GM19324 (cell line): Measurements from ENCODE around the gene LSP1.
"Not testable (repeated sequence)": the region's sequence is repeated elsewhere in the genome, so short reads cannot be mapped to it uniquely, and the experiment has no call there.

Experiments used
- ATAC-seq: cut with Tn5 transposase; IDR thresholded peaks from one replicate; pipeline ENCODE4 v1.9.1; 2021; ENCODE audit warnings: mild to moderate bottlenecking, moderate library complexity; ENCODE audit not compliant: unreplicated experiment, low FRiP score

The LSP1 gene

DNA sequence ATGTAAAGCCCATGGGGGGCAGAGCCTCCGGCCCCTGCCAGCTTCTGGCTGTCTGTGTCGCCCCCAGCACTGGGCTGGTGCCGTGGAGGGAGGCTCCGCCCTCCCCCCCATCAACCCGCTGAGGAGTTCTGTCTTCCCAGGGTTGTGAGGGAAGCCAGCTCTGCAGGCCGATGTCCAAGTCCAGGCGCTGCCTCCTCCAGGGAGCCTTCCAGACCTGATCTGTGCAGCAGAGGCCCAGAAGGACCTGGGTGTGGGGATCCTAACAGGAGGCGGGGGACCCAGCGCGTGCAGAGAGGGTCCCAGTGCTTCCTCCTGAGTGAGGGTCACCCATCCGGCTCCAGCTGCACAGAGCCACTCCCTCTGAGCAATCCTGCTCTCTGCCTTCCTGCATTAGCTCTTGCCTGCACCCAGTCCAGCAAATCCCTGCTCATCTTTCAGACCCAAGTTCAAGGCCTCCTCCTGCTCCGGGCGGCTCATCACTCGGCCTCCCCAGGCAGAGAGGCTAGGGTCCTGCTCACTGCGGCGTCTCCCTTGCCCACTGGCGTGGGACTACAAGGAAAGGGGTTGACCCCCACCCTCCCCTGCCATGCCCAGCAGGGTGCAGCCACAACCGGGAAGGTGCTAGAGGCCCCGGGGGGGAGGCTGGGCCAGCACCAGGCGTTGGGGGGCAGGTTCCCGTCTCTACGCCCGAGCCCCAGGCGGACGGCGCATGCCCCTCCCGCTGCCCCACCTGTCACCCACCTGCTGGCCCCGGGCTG is 22.4 kb downstream of the LSP1 start:
- no peak for ATAC-seq

DNA sequence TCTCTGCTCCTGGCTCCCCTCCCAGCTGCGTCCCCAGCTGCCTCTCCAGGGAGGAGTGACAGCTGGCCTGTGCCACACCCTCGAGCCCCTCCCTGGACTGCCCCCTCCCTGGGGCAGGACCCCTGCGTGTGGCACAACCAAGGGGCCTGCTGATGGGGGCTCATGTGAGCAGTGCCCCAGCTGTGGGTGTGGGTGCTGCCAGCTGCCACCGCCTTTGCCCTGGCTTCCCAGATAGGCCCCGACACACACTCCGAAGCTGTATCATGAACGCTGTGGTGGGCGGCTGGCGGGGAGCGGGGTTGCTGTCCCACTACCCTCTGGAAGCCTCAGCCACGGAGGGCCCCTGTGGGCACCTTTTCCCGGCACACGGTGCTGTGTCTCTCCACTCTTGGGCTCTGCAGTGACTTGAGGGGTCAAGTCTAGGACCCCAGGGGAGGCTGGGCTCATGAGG is 23.0 kb downstream of the LSP1 start:
- not testable (repeated sequence) for ATAC-seq

DNA sequence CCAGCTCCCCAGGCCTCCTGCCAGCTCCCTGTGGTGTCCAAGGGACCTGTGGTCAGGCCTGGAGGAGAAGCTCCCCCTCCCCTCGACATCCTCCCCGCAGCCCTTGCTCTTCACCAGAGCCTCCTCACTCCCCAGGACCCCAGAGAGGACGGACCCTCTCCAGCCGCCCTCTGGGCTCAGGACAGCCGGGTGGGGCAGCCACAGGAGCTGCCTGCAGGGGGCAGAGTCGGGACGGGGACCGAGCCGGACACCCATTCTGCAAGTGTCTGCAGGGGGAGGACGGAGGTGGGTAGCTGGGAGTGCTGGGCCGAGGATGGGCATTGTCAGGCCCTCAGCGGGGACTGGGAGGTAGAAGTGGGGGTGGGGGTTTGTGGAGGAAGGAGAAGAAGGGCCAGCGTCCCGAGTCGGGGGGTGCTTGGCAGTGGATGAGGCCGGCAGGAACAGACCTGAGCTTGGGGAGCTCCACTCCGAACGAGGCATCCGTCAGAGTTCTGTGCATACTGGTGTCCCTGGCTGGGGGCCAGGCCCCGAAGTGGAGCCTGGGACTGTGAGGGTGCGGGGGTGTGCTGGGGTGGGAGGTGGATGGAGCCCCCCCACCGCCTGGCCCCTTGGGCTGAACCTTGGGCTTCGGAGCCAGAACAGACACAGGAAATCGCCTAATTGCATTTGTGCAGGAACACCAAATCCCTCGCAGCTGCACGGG is 23.6 kb downstream of the LSP1 start:
- no peak for ATAC-seq

DNA sequence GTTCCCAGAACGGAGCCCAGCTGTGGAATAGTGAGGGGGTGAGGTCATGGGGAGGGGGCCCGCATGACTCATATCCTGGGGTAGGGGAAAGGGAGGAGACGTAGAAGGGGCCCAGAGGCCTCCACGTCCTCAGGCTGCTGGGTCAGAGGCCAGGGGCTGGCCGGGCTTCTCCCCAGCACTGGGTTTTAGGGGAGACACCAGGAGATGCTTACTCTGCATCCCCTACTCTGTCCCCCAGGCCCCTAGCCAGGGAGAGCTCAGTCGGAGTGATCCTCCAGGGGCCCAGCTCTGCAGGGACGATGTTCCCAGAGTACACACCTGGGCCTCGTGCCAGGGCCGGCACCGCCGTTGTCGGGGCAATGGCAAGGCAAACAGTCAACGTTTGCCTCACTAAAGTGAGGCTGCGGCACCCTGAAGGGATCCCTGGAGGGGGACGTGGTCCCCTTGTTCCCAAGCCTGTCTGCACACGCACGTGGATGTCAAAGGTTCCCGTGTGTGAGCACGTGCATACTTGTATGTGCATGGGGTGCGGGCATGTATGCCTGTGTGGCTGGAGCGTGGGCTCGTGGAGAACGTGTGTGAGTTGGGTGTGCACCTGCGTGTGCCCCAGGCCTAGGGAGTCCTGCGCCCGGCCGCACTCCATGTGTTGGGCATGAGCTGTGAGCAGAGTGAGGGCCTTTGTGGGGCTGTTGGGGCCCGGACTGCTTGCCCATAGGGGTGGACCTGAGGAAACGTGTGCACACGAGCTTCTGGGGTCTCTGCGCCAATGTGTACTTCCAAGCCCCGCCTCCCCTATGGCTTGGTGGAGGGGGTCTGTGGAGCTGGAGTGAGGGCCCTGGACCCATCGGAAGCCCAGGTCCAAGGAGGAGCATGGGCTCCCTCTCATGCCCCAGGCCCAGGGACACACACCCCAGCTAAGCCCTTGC is 24.6 kb downstream of the LSP1 start:
- ATAC-seq = no peak

DNA sequence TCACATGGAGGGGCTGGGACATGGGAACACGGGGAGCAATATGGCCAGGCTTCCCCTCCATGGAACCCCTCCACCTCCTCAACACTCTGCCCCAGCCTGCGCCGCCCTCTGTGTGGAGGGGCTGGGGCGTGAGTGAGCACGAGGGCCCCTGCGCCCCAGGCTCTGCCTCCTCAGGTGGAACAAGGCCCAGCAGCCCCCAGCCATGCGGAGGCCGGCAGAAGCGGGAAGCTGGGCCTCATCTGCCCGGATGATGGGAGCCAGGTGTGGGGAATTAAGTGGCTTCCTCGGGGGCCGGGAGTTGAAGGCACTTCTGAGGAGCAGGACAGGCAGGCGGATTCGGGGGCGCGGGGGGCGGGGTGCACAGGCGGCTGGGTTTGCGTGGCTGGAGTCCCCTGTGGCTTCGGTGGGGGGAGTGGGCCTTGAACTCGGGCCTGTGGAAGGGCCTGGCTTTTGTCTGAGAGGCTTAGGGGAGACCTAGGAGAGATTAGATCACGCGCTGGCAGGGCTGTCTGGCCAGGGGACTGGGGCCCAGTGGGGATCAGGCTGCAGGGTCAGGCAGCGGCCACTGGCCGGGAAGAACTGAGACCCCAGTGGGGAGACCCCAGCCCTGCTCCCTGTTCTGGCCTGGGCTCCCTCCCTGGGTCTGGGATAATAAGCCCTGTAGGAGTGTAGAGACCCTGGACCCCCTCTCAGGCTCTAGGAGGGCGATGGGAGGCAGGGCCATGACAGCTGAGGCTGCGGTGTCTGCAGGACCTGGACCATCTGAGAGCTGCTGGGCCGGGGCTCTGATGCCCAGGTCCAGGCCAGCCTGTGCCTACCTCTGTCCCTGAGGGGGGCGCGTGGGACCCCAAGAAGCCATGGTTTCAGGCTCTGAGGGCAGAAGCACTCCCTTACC is 25.5 kb downstream of the LSP1 start:
- ATAC-seq = no peak

DNA sequence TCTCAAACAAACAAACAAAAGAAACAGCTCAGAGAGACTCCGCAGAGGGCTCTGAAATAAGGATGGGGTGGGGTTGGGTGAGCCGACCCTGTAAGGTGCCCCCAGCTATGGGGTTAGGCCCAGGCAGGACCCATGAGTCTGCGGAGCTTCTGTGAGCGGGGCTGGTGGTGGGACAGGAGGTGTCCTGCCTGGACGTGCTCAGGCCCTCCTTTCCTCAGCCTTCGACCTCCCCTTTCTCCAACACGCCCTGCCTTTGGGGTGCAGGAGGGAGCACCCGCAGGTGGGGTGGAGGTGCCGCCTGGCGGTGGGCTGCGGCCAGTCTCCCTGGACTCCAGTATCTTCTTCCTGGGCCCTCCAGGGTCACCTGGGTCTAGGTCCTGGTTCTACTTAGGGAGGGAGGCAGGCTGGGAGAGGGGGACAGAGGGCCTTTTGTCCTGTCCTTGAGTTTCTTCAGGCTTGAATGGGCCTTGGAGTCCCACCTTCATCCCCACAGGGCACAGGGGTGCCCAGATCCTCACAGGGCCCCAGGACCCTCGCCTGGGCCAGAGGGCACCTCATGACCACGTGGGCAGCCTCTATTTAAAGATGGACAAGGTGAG is 26.6 kb downstream of the LSP1 start:
- no peak for ATAC-seq

DNA sequence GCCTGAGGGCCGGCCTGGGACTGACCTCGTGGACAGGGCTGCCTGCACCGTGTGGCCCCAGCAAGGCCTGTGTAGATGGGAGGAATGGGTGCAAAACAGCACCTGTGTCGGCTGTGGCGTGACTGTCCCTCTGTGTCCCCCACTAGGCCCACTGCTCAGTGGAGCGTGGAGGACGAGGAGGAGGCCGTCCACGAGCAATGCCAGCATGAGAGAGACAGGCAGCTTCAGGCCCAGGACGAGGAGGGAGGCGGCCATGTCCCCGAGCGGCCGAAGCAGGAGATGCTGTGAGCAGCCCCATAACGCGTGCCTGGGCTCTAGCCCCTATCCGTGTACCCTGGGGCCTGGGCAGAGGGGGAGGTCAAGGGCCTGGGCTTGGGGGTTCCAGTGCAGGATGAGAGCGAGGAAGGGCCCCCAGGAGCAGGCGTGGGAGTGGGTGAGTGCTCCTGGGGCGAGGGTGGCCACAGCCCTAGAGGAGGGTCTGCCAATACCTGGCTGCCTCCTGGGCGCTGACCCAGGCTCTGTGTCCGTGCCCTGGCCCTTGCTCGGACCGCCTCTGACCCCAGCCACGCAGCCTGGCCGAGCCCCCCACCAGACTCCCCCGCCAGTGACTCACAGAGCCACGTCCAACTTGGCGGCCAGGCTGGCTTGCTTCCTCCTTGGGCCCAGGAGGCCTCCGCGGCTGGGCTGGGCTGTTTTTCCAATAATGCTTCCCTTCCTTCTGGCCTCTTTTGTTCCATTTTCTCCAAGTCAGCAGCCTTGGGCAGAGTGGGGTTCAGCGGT is 27.2 kb downstream of the LSP1 start:
- no peak for ATAC-seq

DNA sequence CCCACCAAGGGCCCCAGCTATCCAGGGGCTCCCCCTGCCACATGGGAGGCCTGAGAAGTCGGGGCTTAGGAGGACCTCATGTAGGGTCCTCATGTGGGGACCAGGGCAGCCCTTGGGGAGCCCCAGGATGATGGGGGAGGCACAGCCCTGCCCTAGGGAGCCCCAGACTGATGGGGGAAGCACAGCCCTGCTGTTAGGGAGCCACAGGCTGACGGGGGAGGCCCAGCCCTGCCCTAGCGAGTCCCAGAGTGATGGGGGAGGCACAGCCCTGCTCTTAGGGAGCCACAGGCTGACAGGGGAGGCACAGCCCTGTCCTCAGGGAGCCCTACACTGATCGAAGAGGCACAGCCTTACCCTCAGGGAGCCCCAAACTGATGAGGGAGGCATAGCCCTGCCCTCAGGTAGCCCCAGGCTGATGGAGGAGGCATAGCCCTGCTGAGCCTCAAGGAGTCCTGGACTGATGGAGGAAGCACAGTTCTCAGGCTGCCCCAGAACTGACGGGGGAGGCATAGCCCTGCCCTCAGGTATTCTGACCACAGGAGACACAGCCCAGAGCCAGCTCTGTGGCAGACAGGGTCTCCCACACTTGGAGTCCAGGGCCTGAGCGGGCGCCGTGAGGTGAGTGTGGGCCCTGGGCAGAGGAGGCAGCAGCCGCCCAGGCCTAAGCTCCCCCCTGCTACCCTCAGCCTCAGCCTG is 28.0 kb downstream of the LSP1 start:
- no peak for ATAC-seq

DNA sequence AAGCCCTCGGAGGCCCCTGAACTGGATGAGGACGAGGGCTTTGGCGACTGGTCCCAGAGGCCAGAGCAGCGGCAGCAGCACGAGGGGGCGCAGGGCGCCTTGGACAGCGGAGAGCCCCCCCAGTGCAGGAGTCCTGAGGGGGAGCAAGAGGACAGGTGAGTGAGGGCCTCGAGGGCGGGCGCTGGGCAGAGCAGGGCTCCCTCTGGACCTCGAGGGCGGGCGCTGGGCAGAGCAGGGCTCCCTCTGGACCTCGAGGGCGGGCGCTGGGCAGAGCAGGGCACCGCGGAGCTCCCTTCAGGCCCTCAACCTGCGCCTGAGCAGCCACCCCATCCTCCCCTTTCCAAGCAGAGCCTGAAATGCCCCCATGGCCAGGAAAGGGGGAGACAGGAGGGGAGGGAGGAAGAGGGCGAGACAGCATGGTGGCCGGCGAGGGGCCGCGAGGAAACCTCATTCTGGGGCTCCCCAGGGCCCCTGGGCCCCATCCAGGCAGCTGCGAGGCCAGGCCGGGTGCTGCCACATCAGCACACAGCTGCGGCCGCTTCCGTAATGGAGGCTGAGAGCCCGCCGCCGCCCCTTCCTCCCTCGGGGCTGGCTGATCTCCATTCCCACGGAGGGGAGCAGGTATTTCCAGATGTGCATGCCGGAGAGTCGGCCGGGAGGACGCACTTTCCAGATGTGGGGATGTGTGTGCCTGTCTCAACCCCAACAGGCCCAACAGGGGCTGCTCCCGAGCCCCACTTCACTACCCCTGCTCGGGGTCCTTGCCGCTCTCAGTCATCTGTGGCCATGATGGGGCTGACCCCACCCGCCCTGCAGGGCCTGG is 28.8 kb downstream of the LSP1 start:
- ATAC-seq = no peak

DNA sequence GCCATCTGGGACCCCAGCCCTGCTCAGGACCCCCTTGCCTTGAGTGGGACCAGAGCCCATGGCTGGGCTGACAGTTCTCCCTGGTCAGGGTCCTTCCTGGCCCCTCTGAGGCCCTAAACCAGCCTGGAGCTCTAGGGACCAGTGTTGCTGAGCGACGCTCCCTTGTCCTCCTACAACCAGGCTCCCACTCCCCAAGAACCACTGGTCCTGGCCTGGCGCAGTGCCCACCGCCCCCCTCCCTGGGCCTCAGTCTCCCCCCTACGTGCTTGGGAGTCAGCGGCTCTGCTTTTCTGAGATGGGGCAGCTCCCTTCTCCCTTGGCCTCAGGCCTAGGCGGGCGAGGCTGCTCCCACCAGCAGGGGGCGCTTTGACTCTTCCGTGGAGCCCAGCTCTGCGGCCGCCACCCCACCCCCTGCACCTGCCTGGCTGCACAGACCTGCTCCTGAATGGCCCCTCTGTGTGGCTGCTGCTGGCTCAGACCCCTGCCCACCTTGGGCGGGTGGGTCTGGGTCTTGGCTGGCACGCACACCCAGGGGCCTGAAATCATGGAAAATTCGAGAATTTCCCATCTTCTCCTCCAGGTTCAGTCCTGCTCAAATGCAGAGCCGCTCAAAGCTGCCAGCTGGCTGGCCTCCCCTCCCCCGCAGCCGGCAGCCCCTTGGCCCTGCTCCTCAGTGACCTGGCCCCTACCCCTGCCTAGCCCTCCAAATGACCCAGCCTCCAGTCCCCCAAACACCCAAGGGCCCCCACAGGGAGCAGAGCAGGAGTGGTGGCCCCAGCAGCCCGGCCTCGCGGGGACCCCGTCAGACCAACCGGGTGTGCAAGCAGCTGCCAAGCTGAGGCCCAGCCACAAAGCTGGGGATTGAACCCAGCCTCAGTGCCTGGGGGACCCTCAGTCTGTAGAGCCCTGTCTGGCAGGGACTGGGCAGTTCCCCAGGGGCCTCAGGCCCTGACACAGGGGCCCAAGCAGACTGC is 29.7 kb downstream of the LSP1 start:
- no peak for ATAC-seq

DNA sequence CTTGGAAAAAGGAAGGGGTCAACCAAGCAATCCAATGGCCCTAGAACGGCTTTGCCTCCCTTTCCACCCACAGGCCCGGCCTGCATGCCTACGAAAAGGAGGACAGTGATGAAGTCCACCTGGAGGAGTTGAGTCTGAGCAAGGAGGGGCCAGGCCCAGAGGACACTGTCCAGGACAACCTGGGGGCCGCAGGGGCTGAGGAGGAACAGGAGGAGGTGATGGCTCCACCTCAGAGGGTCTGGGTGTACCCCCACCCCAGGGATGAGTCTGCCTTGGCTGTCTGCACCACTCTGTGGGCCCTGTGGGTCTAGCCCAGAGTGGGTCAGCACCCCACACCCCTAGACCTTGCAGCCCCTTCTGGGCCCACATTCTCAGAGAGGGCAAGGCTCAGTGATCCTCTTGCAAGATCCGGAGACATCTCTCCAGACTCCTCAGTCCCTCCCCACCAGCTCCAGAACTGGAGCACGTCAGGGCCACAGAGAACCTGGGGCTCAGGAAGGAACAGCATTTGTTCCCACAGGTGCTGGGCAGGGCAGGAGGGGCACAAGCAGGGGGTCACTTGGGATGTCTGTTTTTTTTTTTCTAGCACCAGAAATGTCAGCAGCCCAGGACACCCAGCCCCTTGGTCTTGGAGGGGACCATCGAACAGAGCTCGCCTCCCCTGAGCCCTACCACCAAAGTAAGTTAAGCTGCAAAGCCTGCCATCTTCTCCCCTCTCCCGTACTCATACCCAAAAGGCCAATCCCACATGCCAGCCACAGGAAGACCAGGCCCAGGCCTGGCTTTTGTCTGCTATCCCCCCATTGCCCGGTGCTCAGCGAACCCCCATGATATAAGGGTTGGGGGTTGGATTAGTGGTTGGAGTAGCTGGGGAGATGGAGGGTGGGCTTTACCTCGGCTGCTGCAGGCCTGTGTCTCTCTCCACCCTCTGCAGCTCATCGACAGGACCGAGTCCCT is 30.7 kb downstream of the LSP1 start:
- ATAC-seq = no peak

DNA sequence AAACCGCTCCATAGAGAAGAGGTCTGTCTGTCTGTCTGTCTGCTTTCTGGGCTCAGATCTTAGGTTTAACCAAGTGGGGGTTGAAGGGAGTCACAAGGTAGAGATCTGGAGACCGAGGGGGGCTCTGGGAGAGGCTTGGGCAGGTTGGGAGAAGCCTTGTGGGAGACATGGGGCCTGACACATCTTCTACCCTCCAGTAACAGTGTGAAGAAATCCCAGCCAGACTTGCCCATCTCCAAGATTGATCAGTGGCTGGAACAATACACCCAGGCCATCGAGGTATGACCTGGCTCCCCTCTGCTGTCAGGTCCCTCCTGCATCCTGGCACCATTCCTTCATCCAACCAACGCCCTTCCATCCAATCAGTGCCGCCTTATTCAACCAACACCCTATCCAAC is 31.4 kb downstream of the LSP1 start:
- no peak for ATAC-seq

DNA sequence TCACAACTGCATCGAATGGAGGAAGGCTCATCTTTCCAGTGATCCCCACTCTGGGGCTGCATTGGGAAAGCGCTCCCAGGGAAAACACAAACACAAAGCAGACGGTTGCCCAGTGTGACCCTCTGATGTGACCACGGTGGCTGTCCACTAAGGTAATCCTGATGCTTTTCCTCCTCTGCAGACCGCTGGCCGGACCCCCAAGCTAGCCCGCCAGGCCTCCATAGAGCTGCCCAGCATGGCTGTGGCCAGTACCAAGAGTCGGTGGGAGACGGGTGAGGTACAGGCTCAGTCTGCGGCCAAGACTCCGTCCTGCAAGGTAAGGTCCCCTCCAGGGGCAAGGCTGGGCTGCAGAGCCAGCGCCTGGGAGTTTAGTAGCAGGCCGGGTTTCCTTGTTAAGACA is 33.7 kb downstream of the LSP1 start:
- ATAC-seq = not testable (repeated sequence)

DNA sequence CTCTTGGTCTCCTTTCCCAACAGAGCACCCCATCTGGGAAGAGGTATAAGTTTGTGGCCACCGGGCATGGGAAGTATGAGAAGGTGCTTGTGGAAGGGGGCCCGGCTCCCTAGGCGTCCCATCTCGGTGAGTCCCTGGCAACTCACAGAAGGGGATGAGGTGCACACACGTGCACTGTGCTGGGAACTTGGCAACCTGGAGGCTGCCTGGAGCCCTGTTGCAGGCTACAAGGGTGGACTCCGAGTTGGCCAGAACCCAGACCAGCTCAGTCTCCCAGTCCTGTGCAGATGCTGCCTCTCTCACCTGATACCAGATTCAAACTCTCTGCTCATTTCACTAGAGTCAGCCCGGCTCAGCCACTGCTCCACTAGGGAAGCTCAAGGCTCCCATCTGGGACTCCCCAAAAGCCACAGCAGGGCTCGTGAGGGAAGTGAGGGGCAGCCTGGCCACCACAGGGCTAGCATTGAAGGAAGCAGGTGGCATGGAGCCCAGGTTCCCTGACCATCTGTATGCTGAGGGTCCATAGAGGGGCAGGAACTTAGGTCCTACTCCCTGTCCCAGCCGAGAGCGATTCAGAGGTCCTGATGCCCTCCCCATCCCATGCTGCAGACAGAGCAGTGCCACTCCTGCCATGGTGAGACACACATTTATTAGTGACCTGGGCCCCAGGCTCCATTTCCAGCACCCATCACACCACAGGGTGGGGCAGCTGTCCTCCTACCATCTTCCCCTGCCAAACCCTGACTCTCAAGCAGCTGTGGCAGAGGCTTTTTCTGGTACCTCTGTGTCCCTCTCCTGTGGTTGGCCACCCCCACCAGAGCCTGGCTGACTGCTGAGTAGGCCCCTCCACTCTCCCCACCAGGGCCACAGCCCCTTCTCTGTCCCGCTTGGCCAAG is 34.8 kb downstream of the LSP1 start:
- ATAC-seq = no peak
